Tibial nerve (tissue), 4 donors: ENCODE data around the gene TBC1D5. TPM values are rescaled to one million over a fixed set of nuclear protein-coding genes. Genes with fewer than 3 reads are reported as not detected.
"Not testable (repeated sequence)": the region's sequence is repeated elsewhere in the genome, so short reads cannot be mapped to it uniquely, and the experiment has no call there.

Source experiments
- DNase-seq, 2 donors: peaks; one replicate each; pipeline ENCODE4 v3.0.0-alpha.2; 2019; ENCODE audit warnings: low spot score in 2 of 2
- H3K27ac ChIP-seq, 4 donors: fragments of 200-600 bp; sonication (generic) in 3 of 4; one replicate each; pipeline ENCODE4 v1.5.1; 2017 to 2019; ENCODE audit warnings: mild to moderate bottlenecking in 1 of 4
- H3K27me3 ChIP-seq, 2 donors: fragments of 200-600 bp; sonication (generic) in 1 of 2; one replicate each; pipeline versions ENCODE4 v1.5.1 to v1.6.0; 2017 to 2019
- H3K36me3 ChIP-seq, 3 donors: fragments of 200-600 bp; sonication (generic); one replicate each; pipeline ENCODE4 v1.5.1; 2018 to 2019
- H3K4me1 ChIP-seq, 4 donors: fragments of 200-600 bp; sonication (generic) in 3 of 4; one replicate each; pipeline ENCODE4 v1.5.1; 2017 to 2019
- H3K4me3 ChIP-seq, 4 donors: fragments of 200-600 bp; sonication (generic) in 3 of 4; one replicate each; pipeline ENCODE4 v1.5.1; 2017 to 2019; ENCODE audit warnings: mild to moderate bottlenecking in 1 of 4, moderate library complexity in 1 of 4
- H3K9me3 ChIP-seq, 4 donors: fragments of 200-600 bp; sonication (generic) in 3 of 4; one replicate each; pipeline ENCODE4 v1.5.1; 2017 to 2019
- CTCF ChIP-seq, 5 experiments: fragments of 200-600 bp in 3 of 5; fragments of 450-650 bp in 2 of 5; sonication (generic) in 3 of 5; IDR thresholded peaks; one replicate each; pipeline ENCODE4 v1.5.1; 2016 to 2019; ENCODE audit warnings: antibody characterized with exemption in 5 of 5, mild to moderate bottlenecking in 3 of 5, moderate library complexity in 2 of 5
- EP300 ChIP-seq, 2 donors: sonication (generic); formaldehyde crosslinking; IDR thresholded peaks; one replicate each; pipeline ENCODE4 v1.6.1; 2017; ENCODE audit warnings: antibody characterized with exemption in 2 of 2, mild to moderate bottlenecking in 1 of 2
- POLR2A ChIP-seq, 2 donors: fragments of 450-650 bp; IDR thresholded peaks; one replicate each; pipeline ENCODE4 v1.6.1; 2017; ENCODE audit warnings: antibody characterized with exemption in 2 of 2, mild to moderate bottlenecking in 2 of 2, moderate library complexity in 2 of 2
- WGBS, 2 donors: methylation state at CpG; one replicate each; pipeline ENCODE4 v1.1.5; 2018; 5-methylcytosine and 5-hydroxymethylcytosine counted together
- total RNA-seq, 4 donors: library from RNA; depleted of rRNA; stranded (reverse); fragments of >200 nt; gene quantifications; one replicate each; pipeline ENCODE4 v1.1.0, GENCODE V29; 2016

TBC1D5 gene
- total RNA-seq, 4 donors from 2014 or later: 55.2 to 128 (median 79.4) TPM

- Histone ChIP-seq H3K4me3 (no peak overlapping the region), H3K36me3 (no peaks in the 10 kb centered on the region), H3K27ac (no peak overlapping the region), H3K27me3 (no peaks in the 10 kb centered on the region), H3K4me1 (peaks cover 0 to 7% (median 0%) of the 10 kb centered on the region in 4 donors), H3K9me3 (peaks cover 0 to 12% (median 0%) of the 10 kb centered on the region in 4 donors)
- DNase-seq: peak in 1 of 2 donors; percentile 14
- no peak for TF ChIP-seq CTCF (IDR thresholded peaks at IDR 0.05)
- TF ChIP-seq EP300 (IDR thresholded peaks at IDR 0.05): no peak
- no peak for TF ChIP-seq POLR2A (IDR thresholded peaks at IDR 0.05)
- WGBS, 2 donors: 56 to 61% methylated on average over 16 to 19 of the region's 19 CpGs
Measured at GRCh38 chr3:17133632-17134545, 608.5 kb downstream of the TBC1D5 start.

- H3K27ac ChIP-seq: no peak overlapping the region
- DNase-seq: no peak
- no peaks in the 10 kb centered on the region for H3K36me3 ChIP-seq
- H3K4me1 ChIP-seq: peaks cover 0 to 7% (median 0%) of the 10 kb centered on the region in 4 donors
- no peak overlapping the region for H3K4me3 ChIP-seq
- WGBS, 2 donors: 82 to 86% methylated on average over 10 of the region's 10 CpGs
- H3K9me3 ChIP-seq: peaks cover 0 to 11% (median 0%) of the 10 kb centered on the region in 4 donors
- no peaks in the 10 kb centered on the region for H3K27me3 ChIP-seq
- TF ChIP-seq POLR2A (IDR thresholded peaks at IDR 0.05) (no peak), EP300 (IDR thresholded peaks at IDR 0.05) (no peak), CTCF (IDR thresholded peaks at IDR 0.05) (no peak)
Measured at GRCh38 chr3:17132286-17133115, 609.9 kb downstream of the TBC1D5 start.

GRCh38 chr3:17130956-17131355 lies 611.5 kb downstream of the TBC1D5 start:
- Histone ChIP-seq H3K9me3 (peaks cover 0 to 6% (median 0%) of the 10 kb centered on the region in 4 donors), H3K27me3 (no peaks in the 10 kb centered on the region), H3K4me1 (peaks cover 0 to 7% (median 0%) of the 10 kb centered on the region in 4 donors), H3K27ac (no peak overlapping the region), H3K36me3 (no peaks in the 10 kb centered on the region), H3K4me3 (no peak overlapping the region)
- 88 to 90% methylated on average over 3 of the region's 3 CpGs for WGBS, 2 donors
- TF ChIP-seq CTCF (IDR thresholded peaks at IDR 0.05): no peak
- no peak for TF ChIP-seq EP300 (IDR thresholded peaks at IDR 0.05)
- TF ChIP-seq POLR2A (IDR thresholded peaks at IDR 0.05): no peak
- no peak for DNase-seq

GRCh38 chr3:17129556-17129955 lies 612.9 kb downstream of the TBC1D5 start:
- Histone ChIP-seq H3K4me3 (no peak overlapping the region), H3K27ac (no peak overlapping the region), H3K27me3 (no peaks in the 10 kb centered on the region), H3K4me1 (peaks cover 0 to 7% (median 0%) of the 10 kb centered on the region in 4 donors), H3K36me3 (no peaks in the 10 kb centered on the region), H3K9me3 (peaks cover 0 to 4% (median 0%) of the 10 kb centered on the region in 4 donors)
- DNase-seq: no peak
- no peak for TF ChIP-seq EP300 (IDR thresholded peaks at IDR 0.05)
- TF ChIP-seq POLR2A (IDR thresholded peaks at IDR 0.05): no peak
- no peak for TF ChIP-seq CTCF (IDR thresholded peaks at IDR 0.05)
- 80 to 84% methylated on average over 3 of the region's 3 CpGs for WGBS, 2 donors

- H3K27ac ChIP-seq, H3K4me1 ChIP-seq, H3K36me3 ChIP-seq, H3K27me3 ChIP-seq, H3K4me3 ChIP-seq, H3K9me3 ChIP-seq, DNase-seq: not testable (repeated sequence)
- 90 to 92% methylated on average over 3 of the region's 3 CpGs for WGBS, 2 donors
Measured at GRCh38 chr3:17128671-17129070, 613.8 kb downstream of the TBC1D5 start.
